Liver (tissue), 3 donors: ENCODE measurements around the gene TMEM178A.

Experiments
- CTCF ChIP-seq: fragments of 150-350 bp; IDR thresholded peaks from 2 replicates; pipeline ENCODE4 v1.5.1; 2017; ENCODE audit warnings: improper control_type of control experiment, low read depth, low read length; ENCODE audit not compliant: missing input control
- GABPA ChIP-seq, 2 donors: IDR thresholded peaks in 1 of 2; conservative IDR thresholded peaks in 1 of 2; 2 replicates each; pipeline ENCODE4 v1.6.1; 2016; ENCODE audit warnings: antibody characterized with exemption in 2 of 2, mild to moderate bottlenecking in 1 of 2, moderate library complexity in 1 of 2
- NR2F2 ChIP-seq: IDR thresholded peaks from 2 replicates; pipeline ENCODE4 v1.6.1; 2016; ENCODE audit warnings: antibody characterized with exemption
- donor health status: healthy.
- donor health status: healthy.

DNA sequence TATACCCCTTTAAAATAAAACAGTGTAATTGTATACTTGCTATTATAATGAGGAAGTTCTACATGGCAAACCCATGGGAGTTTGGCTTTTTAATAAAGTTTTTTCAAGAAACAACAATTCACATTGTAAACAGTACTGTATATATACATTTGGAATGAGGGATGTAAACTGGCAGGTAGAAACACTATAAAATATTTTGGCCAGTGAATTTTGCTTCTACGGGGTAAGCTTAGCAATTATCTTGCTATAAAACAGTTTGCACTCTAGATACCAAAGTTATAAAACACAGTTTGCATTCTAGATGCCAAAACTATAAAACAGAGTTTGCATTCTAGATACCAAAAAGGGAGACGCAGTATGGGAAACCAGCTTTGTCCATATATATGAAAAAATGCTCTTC is 96.7 kb downstream of the TMEM178A start:
- TF ChIP-seq GABPA (IDR thresholded peaks at IDR 0.05 in 1 of 2, conservative IDR thresholded peaks at IDR 0.05 in 1 of 2) (no peak), CTCF (no peak), NR2F2 (no peak)
